Hepatocyte (in vitro differentiated cells): ENCODE data around the gene ADRB2. TPM values are rescaled to one million over a fixed set of nuclear protein-coding genes. Genes with fewer than 3 reads are reported as not detected.

Experiments used
- DNase-seq: peaks from one replicate; pipeline ENCODE4 v3.0.0-alpha.2; 2016; ENCODE audit warnings: low spot score
- H2AFZ ChIP-seq: fragments of 200-600 bp; sonication (generic); 2 replicates; pipeline ENCODE4 v1.6.0; 2016; ENCODE audit warnings: antibody characterized with exemption, mild to moderate bottlenecking
- H3K27ac ChIP-seq: fragments of 200-600 bp; sonication (generic); 2 replicates; pipeline ENCODE4 v1.5.1; 2016; ENCODE audit warnings: mild to moderate bottlenecking
- H3K27me3 ChIP-seq: fragments of 200-600 bp; sonication (generic); 2 replicates; pipeline ENCODE4 v1.6.1; 2016
- H3K36me3 ChIP-seq: fragments of 200-600 bp; sonication (generic); replicated peaks from 2 replicates; pipeline ENCODE4 v1.5.1; 2016; ENCODE audit warnings: low read depth; ENCODE audit not compliant: insufficient read depth
- H3K4me1 ChIP-seq: fragments of 200-600 bp; sonication (generic); 2 replicates; pipeline ENCODE4 v1.5.1; 2016; ENCODE audit warnings: mild to moderate bottlenecking, moderate library complexity; ENCODE audit not compliant: insufficient read depth
- H3K4me2 ChIP-seq: fragments of 200-600 bp; sonication (generic); 2 replicates; pipeline ENCODE4 v1.6.0; 2016
- H3K4me3 ChIP-seq: fragments of 200-600 bp; sonication (generic); 2 replicates; pipeline ENCODE4 v1.5.1; 2016; ENCODE audit warnings: mild to moderate bottlenecking
- H3K79me2 ChIP-seq: fragments of 200-600 bp; sonication (generic); 2 replicates; pipeline ENCODE4 v1.6.0; 2017; ENCODE audit warnings: mild to moderate bottlenecking
- H3K9me2 ChIP-seq: fragments of 200-600 bp; sonication (generic); replicated peaks from 2 replicates; pipeline ENCODE4 v1.6.0; 2017; ENCODE audit warnings: mild to moderate bottlenecking; ENCODE audit not compliant: insufficient read depth
- H3K9me3 ChIP-seq: fragments of 200-600 bp; sonication (generic); 2 replicates; pipeline ENCODE4 v1.5.1; 2016; ENCODE audit warnings: low read depth, mild to moderate bottlenecking
- H4K20me1 ChIP-seq: fragments of 200-600 bp; sonication (generic); 2 replicates; pipeline ENCODE4 v1.6.0; 2016; ENCODE audit warnings: mild to moderate bottlenecking; ENCODE audit not compliant: insufficient read depth, poor library complexity, severe bottlenecking
- EZH2 ChIP-seq: fragments of 200-600 bp; sonication (generic); IDR thresholded peaks from 2 replicates; pipeline ENCODE4 v1.6.1; 2016; ENCODE audit warnings: antibody characterized with exemption, mild to moderate bottlenecking, borderline replicate concordance
- EZH2phosphoT487 ChIP-seq: fragments of 200-600 bp; sonication (generic); IDR thresholded peaks from one replicate; pipeline ENCODE4 v1.6.1; 2018; ENCODE audit warnings: antibody characterized with exemption, mild to moderate bottlenecking, low read depth, moderate library complexity; ENCODE audit not compliant: unreplicated experiment, severe bottlenecking
- WGBS: methylation state at CpG from one replicate; pipeline ENCODE4 v1.1.6; 2016; ENCODE audit warnings: low lambda C conversion rate; ENCODE audit errors: missing lambda C conversion rate; 5-methylcytosine and 5-hydroxymethylcytosine counted together
- polyA plus RNA-seq: library from polyadenylated mRNA; unstranded; fragments of >200 nt; fragmentation: Nextera tagmentation; extraction: Ambion mirVana; gene quantifications from 2 replicates; pipeline ENCODE4 v1.2.1, GENCODE V29; 2016
- total RNA-seq: library from RNA; depleted of rRNA; stranded (reverse); fragments of >200 nt; gene quantifications from 2 replicates; pipeline ENCODE4 v1.2.3, GENCODE V29; 2014
- TF ChIP-seq, protein P1 (sequence below): fragments of 200-600 bp; sonication (generic); IDR thresholded peaks from 2 replicates; pipeline ENCODE4 v1.5.1; 2016; ENCODE audit warnings: antibody characterized with exemption, mild to moderate bottlenecking; ENCODE audit not compliant: poor library complexity

The ADRB2 gene
- total and polyA plus RNA-seq, 2 experiments from 2014 or later, result 0.63 to 1.1 TPM

DNA sequence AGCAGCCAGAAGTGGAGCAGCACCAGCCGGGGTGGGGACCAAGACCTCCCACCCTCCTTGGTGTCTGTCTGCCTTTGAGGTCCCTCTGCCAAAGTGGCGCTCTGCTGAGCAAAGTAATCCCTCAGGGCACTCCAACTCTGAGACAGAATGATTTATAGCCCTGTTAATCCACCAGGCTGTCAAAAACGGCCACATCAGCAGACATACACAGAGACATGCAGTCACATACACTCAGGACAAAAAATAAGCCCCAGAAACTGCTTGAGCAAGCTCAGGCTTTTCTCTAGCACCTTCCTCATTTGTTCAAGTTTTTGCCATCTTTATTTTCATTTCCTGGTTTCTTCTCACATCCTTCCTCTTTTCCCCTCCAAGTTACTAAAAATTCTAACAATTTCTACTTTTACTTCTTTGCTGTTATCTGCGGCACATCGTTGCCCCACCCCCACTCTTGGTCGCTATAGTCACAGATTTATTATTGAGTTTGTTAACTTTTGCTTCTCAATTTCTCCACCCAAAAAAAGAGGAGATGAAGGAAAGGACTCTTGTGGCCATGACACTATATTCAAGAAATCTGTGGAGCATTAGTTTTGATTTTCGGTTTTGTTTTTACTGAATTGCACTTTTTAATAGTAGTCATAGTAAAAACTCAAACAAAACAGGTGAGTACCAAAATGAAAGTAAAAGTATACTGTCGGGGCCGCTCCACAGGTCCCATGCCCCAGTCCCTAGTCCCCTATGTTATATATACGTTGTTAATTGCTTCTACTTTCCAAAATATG lies 17.4 kb upstream of the ADRB2 start:
- 48% methylated on average over 10 of the region's 10 CpGs for WGBS

DNA sequence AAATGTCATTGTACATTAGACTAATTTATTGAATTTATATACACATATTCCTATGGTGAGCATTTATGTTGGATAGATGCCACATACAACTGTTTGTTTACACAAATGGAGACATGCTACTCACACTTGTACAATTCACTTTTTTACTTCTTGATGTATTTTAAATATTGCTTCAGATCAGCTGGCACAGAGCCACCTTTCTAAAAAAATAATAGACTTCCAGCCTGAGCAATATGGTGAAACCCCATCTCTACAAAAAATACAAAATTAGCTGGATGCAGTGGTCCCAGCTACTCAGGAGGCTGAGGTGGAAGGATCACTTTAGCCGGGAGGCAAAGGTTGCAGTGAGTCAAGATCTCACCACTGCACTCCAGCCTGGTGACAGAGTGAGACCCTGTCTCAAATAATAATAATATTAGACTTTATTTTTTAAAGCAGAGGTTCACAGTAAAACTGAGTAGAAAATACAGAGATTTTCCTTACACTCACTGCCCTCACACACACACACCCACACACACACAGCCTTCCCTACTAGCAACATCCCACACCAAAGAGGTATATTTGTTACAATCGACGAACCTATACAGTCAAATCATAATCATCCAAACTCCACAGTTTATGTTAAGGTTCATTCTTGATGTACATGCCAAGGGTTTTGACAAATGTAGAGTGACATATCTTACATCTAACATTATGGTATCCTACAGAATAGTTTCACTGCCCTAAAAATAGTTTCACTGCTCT lies 16.5 kb upstream of the ADRB2 start:
- Histone ChIP-seq H2AFZ (no peak overlapping the region), H3K27ac (no peak overlapping the region)
- WGBS, result 93% methylated on average over 3 of the region's 3 CpGs

More for the DNA sequence above, 17.4 kb upstream of the ADRB2 start:
- TF ChIP-seq, protein P1, sequence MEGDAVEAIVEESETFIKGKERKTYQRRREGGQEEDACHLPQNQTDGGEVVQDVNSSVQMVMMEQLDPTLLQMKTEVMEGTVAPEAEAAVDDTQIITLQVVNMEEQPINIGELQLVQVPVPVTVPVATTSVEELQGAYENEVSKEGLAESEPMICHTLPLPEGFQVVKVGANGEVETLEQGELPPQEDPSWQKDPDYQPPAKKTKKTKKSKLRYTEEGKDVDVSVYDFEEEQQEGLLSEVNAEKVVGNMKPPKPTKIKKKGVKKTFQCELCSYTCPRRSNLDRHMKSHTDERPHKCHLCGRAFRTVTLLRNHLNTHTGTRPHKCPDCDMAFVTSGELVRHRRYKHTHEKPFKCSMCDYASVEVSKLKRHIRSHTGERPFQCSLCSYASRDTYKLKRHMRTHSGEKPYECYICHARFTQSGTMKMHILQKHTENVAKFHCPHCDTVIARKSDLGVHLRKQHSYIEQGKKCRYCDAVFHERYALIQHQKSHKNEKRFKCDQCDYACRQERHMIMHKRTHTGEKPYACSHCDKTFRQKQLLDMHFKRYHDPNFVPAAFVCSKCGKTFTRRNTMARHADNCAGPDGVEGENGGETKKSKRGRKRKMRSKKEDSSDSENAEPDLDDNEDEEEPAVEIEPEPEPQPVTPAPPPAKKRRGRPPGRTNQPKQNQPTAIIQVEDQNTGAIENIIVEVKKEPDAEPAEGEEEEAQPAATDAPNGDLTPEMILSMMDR, result no peak
- no peak for TF ChIP-seq EZH2
- no peak for TF ChIP-seq EZH2phosphoT487
- no peaks in the 10 kb centered on the region for H3K9me2 ChIP-seq
- peaks cover 12% of the 10 kb centered on the region for H3K4me1 ChIP-seq
- no peak overlapping the region for H2AFZ ChIP-seq
- H4K20me1 ChIP-seq, result no peaks in the 10 kb centered on the region
- peak; percentile 28 for DNase-seq
- peak overlapping the region; percentile 23 for H3K27ac ChIP-seq
- H3K36me3 ChIP-seq, result no peaks in the 10 kb centered on the region
- no peak overlapping the region for H3K4me3 ChIP-seq
- no peaks in the 10 kb centered on the region for H3K9me3 ChIP-seq
- H3K27me3 ChIP-seq, result no peaks in the 10 kb centered on the region
- H3K79me2 ChIP-seq, result no peaks in the 10 kb centered on the region
- peak overlapping the region; percentile 66 for H3K4me2 ChIP-seq

DNA sequence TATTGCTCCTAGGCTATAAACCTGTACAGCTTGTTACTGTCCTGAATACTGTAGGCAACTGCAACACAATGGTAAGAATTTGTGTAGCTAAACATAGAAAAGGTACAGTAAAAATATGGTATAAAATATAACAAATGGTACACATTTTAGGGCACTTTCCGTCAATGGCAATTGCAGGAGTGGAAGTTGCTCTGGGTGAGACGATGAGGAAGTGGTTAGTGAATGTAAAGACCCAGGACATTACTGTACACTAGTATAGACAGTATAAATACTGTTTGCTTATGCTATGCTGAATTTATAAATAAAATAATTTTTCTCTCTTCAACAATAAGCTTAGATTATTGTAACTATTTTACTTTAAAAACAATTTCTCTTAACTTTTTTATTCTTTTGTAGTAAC lies 15.6 kb upstream of the ADRB2 start:
- H2AFZ ChIP-seq, result no peak overlapping the region
- H3K27ac ChIP-seq, result no peak overlapping the region
- H3K9me3 ChIP-seq, result no peaks in the 10 kb centered on the region
- no peak for TF ChIP-seq EZH2phosphoT487
- peaks cover 12% of the 10 kb centered on the region for H3K4me1 ChIP-seq
- no peaks in the 10 kb centered on the region for H3K79me2 ChIP-seq
- H3K36me3 ChIP-seq, result no peaks in the 10 kb centered on the region
- H3K27me3 ChIP-seq, result peaks cover 4% of the 10 kb centered on the region
- WGBS, result 88% methylated on average over 2 of the region's 2 CpGs
- no peak for DNase-seq
- no peak overlapping the region for H3K4me3 ChIP-seq
- no peaks in the 10 kb centered on the region for H4K20me1 ChIP-seq
- H3K9me2 ChIP-seq, result no peaks in the 10 kb centered on the region
- no peak overlapping the region for H3K4me2 ChIP-seq

More for the DNA sequence above, 16.5 kb upstream of the ADRB2 start:
- H3K4me2 ChIP-seq, result peak overlapping the region; percentile 66
- H3K4me1 ChIP-seq, result peaks cover 12% of the 10 kb centered on the region
- no peaks in the 10 kb centered on the region for H3K9me2 ChIP-seq
- H3K4me3 ChIP-seq, result no peak overlapping the region
- H3K9me3 ChIP-seq, result no peaks in the 10 kb centered on the region
- H3K79me2 ChIP-seq, result no peaks in the 10 kb centered on the region
- no peaks in the 10 kb centered on the region for H4K20me1 ChIP-seq
- no peaks in the 10 kb centered on the region for H3K36me3 ChIP-seq
- TF ChIP-seq, protein P1, result no peak
- no peak for TF ChIP-seq EZH2
- TF ChIP-seq EZH2phosphoT487, result no peak
- no peaks in the 10 kb centered on the region for H3K27me3 ChIP-seq
- no peak for DNase-seq

DNA sequence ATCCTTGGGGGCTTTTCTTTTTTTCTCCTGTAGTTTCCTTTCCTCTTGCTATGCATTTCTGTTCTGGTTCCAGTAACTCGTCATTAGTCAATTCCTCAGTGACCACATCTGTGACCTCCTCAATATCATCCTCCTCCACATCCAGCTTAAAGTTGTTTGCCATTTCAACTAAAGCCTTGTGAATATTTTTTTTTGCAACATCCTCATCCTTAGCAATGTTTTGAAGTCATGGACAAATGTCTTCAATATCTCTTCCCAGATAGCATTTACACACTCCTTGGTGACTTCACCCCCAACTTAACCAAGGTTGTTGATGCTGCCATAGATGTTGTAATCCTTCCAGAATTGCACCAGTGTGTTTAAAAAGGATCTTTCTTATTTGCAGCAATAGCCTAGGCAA lies 14.7 kb upstream of the ADRB2 start:
- 95% methylated on average over 1 of the region's 1 CpG for WGBS
- no peak for DNase-seq
- Histone ChIP-seq H3K4me1 (peaks cover 12% of the 10 kb centered on the region), H3K27ac (no peak overlapping the region), H3K9me2 (no peaks in the 10 kb centered on the region), H3K4me2 (no peak overlapping the region), H3K4me3 (no peak overlapping the region), H3K27me3 (peaks cover 4% of the 10 kb centered on the region), H3K36me3 (no peaks in the 10 kb centered on the region), H3K9me3 (no peaks in the 10 kb centered on the region), H4K20me1 (no peaks in the 10 kb centered on the region), H2AFZ (no peak overlapping the region), H3K79me2 (no peaks in the 10 kb centered on the region)
- TF ChIP-seq EZH2phosphoT487 (no peak), EZH2 (no peak)
- TF ChIP-seq, protein P1, result no peak
